VCaP (cell line): ENCODE measurements around the gene VDR.

ENCODE experiments used
- H3K27ac ChIP-seq: fragments of 450-650 bp; 2 replicates; pipeline ENCODE4 v1.5.1; 2017
- CTCF ChIP-seq: fragments of 450-650 bp; conservative IDR thresholded peaks from 2 replicates; pipeline ENCODE4 v1.5.1; 2017; ENCODE audit warnings: mild to moderate bottlenecking, moderate library complexity

VDR gene

GRCh38 chr12:47939009-47939601 lies 34.3 kb upstream of the VDR start:
- H3K27ac ChIP-seq, result no peak overlapping the region
- TF ChIP-seq CTCF, result no peak

- H3K27ac ChIP-seq, result no peak overlapping the region
Measured at GRCh38 chr12:47938594-47938993, 33.8 kb upstream of the VDR start.

GRCh38 chr12:47938093-47938492 lies 33.3 kb upstream of the VDR start:
- no peak overlapping the region for H3K27ac ChIP-seq

More at GRCh38 chr12:47938594-47938993, 33.8 kb upstream of the VDR start:
- TF ChIP-seq CTCF, result no peak

GRCh38 chr12:47935184-47935583 lies 30.4 kb upstream of the VDR start:
- no peak for TF ChIP-seq CTCF
- H3K27ac ChIP-seq, result no peak overlapping the region

More at GRCh38 chr12:47938093-47938492, 33.3 kb upstream of the VDR start:
- no peak for TF ChIP-seq CTCF

- no peak overlapping the region for H3K27ac ChIP-seq
- no peak for TF ChIP-seq CTCF
Measured at GRCh38 chr12:47931187-47931586, 26.4 kb upstream of the VDR start.

- no peak overlapping the region for H3K27ac ChIP-seq
- no peak for TF ChIP-seq CTCF
Measured at GRCh38 chr12:47930634-47931033, 25.8 kb upstream of the VDR start.

- TF ChIP-seq CTCF, result no peak
- no peak overlapping the region for H3K27ac ChIP-seq
Measured at GRCh38 chr12:47927346-47927745, 22.6 kb upstream of the VDR start.
